Skeletal muscle tissue (tissue), 4 donors: ENCODE measurements around the gene ELANE. TPM values are rescaled to one million over a fixed set of nuclear protein-coding genes. Genes with fewer than 3 reads are reported as not detected.
"Not testable (repeated sequence)": the region's sequence is repeated elsewhere in the genome, so short reads cannot be mapped to it uniquely, and the experiment has no call there.

Experiments
- H3K27ac ChIP-seq: one replicate; pipeline ENCODE4 v1.7.0; 2013; ENCODE audit warnings: mild to moderate bottlenecking, low read depth, low read length, inconsistent platforms
- H3K27me3 ChIP-seq, 3 donors: one replicate each; pipeline ENCODE4 v1.7.0; 2013; ENCODE audit warnings: low read length in 3 of 3; ENCODE audit not compliant: control insufficient read depth in 3 of 3, insufficient read depth in 3 of 3
- H3K36me3 ChIP-seq, 3 donors: one replicate each; pipeline ENCODE4 v1.7.0; 2013; ENCODE audit warnings: low read length in 3 of 3; ENCODE audit not compliant: control insufficient read depth in 3 of 3, insufficient read depth in 3 of 3
- H3K4me1 ChIP-seq, 3 donors: one replicate each; pipeline ENCODE4 v1.7.0; 2013; ENCODE audit warnings: low read length in 3 of 3, mild to moderate bottlenecking in 3 of 3; ENCODE audit not compliant: control insufficient read depth in 3 of 3, insufficient read depth in 3 of 3
- H3K4me3 ChIP-seq, 3 donors: one replicate each; pipeline ENCODE4 v1.7.0; 2013; ENCODE audit warnings: low read length in 3 of 3
- H3K9ac ChIP-seq, 3 donors: one replicate each; pipeline ENCODE4 v1.7.0; 2013; ENCODE audit warnings: low read length in 3 of 3, mild to moderate bottlenecking in 3 of 3, moderate library complexity in 2 of 3, low read depth in 1 of 3
- H3K9me3 ChIP-seq, 3 donors: one replicate each; pipeline ENCODE4 v1.7.0; 2013; ENCODE audit warnings: low read length in 3 of 3; ENCODE audit not compliant: control insufficient read depth in 3 of 3
- total RNA-seq: library from RNA; depleted of rRNA; stranded (reverse); fragments of >200 nt; gene quantifications from one replicate; pipeline ENCODE4 v1.2.3, GENCODE V29; 2014
- donor health status: Osteomylitis.

ELANE gene
- total RNA-seq, 1 donor from 2014 or later: 0.52 TPM

DNA sequence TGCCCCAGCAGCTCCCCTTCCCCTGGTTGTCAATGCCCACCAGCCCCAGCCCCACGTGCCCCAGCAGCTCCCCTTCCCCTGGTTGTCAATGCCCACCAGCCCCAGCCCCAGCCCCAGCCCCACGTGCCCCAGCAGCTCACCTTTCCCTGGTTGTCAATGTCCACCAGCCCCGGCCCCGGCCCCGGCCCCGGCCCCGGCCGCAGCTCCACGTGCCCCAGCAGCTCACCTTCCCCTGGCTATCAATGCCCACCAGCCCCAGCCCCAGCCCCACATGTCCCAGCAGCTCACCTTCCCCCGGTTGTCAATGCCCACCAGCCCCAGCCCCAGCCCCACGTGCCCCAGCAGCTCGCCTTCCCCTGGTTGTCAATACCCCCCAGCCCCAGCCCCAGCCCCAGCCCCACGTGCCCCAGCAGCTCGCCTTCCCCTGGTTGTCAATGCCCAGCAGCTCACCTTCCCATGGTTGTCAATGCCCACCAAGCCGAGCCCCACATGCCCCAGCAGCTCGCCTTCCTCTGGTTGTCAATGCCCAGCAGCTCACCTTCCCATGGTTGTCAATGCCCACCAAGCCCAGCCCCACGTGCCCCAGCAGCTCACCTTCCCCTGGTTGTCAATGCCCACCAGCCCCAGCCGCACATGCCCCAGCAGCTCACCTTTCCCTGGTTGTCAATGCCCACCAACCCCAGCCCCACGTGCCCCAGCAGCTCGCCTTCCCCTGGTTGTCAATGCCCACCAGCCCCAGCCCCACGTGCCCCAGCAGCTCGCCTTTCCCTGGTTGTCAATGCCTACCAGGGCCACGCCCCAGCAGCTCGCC, 26.9 kb downstream of the ELANE start:
- H3K36me3 ChIP-seq: peaks cover 36 to 48% (median 48%) of the 10 kb centered on the region in 3 donors

DNA sequence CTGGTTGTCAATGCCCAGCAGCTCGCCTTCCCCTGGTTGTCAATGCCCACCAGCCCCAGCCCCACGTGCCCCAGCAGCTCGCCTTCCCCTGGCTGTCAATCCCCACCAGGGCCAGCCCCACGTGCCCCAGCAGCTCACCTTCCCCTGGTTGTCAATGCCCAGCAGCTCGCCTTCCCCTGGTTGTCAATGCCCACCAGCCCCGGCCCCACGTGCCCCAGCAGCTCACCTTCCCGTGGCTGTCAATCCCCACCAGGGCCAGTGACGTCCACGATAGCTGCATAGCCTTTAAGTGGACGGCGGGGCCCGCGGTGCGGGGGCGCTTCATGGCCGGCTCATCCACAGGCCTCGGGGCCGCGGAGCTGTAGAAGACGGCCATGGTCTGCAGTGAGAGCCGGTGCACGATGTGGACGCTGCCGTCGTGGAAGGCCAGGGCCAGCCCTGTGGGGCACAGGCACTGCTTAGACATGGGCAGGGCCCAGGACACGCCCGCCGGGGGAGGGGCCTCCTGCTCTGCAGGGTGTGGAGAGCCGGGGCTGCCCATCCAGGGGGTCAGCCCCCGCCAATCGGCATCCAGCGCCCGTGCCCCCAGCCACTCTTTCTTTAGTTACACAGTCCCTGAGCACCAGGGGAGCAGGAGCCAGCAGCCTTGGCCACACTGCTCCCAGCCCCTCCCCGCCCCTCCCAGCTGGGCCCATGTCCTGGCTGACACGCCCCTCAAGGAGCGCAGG, 27.8 kb downstream of the ELANE start:
- H3K4me1 ChIP-seq: no peaks in the 10 kb centered on the region
- peaks cover 40 to 49% (median 42%) of the 10 kb centered on the region in 3 donors for H3K36me3 ChIP-seq

More for the DNA sequence above, 26.9 kb downstream of the ELANE start:
- H3K27ac ChIP-seq, H3K4me1 ChIP-seq, H3K9ac ChIP-seq, H3K9me3 ChIP-seq, H3K4me3 ChIP-seq, H3K27me3 ChIP-seq: not testable (repeated sequence)

DNA sequence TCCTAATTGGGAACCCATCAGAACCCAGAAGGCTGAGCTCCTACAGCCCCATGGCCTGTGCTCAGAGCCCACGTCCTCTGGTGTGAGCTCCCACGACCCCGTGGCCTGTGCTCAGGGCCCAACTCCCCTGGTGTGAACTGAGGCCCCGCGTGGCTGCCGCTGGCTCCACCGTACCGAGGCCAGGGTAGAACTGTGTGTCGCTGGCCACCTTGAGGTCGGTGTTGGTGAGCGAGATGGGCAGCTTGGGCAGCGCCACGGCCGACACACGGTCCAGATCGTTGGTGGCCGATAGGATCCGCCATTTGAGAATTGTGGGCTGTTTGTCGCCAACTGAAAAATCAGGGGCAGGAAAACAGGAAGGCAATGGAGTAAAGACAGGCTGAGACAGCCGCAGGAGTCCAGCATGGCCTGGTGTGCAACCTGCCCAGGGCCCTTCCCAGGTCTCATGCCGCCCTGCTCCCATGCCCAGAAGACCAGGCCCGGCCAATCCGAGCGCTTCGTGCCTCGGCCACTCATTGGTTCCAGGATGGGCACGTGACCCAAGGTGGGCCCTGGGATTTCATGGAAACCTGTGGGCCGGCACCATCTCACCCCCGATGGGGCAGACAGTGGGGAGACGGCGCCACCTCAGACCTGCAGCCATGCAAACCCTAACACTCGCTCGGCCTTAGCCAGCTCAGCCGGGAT, 29.4 kb downstream of the ELANE start:
- no peaks in the 10 kb centered on the region for H3K9me3 ChIP-seq
- H3K4me1 ChIP-seq: no peaks in the 10 kb centered on the region
- no peak overlapping the region for H3K4me3 ChIP-seq
- no peak overlapping the region for H3K9ac ChIP-seq
- no peak overlapping the region for H3K27ac ChIP-seq
- peaks cover 48 to 51% (median 50%) of the 10 kb centered on the region in 3 donors for H3K36me3 ChIP-seq
- H3K27me3 ChIP-seq: no peaks in the 10 kb centered on the region

More for the DNA sequence above, 27.8 kb downstream of the ELANE start:
- no peak overlapping the region for H3K4me3 ChIP-seq
- H3K9me3 ChIP-seq: no peaks in the 10 kb centered on the region
- no peaks in the 10 kb centered on the region for H3K27me3 ChIP-seq
- H3K9ac ChIP-seq: no peak overlapping the region
- no peak overlapping the region for H3K27ac ChIP-seq

DNA sequence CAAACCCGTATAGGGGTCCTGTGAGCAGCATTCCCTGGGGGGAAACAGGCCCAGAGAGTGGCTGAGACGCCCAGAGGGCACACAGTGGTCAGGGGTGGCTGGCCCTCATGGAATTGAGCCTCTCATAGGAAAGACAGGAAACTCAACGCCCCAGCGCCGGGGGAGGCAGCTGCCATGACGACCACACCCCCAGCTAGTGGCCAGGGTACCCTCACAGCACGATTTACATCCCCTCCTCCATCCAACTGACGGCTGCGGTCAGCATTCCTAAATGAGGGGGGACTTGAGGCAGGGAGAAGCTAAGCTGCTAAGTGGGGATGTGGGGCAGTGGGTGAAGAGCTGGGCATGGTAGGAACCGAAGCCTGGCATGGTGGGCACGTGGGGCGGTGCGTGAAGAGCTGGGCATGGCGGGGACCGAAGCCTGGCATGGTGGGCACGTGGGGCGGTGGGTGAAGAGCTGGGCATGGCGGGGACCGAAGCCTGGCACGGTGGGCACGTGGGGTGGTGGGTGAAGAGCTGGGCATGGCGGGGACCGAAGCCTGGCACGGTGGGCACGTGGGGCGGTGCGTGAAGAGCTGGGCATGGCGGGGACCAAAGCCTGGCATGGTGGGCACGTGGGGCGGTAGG, 30.9 kb downstream of the ELANE start:
- Histone ChIP-seq H3K36me3 (peaks cover 49 to 54% (median 53%) of the 10 kb centered on the region in 3 donors), H3K4me3 (no peak overlapping the region), H3K4me1 (no peaks in the 10 kb centered on the region), H3K9me3 (no peaks in the 10 kb centered on the region), H3K27me3 (no peaks in the 10 kb centered on the region), H3K27ac (no peak overlapping the region), H3K9ac (no peak overlapping the region)

DNA sequence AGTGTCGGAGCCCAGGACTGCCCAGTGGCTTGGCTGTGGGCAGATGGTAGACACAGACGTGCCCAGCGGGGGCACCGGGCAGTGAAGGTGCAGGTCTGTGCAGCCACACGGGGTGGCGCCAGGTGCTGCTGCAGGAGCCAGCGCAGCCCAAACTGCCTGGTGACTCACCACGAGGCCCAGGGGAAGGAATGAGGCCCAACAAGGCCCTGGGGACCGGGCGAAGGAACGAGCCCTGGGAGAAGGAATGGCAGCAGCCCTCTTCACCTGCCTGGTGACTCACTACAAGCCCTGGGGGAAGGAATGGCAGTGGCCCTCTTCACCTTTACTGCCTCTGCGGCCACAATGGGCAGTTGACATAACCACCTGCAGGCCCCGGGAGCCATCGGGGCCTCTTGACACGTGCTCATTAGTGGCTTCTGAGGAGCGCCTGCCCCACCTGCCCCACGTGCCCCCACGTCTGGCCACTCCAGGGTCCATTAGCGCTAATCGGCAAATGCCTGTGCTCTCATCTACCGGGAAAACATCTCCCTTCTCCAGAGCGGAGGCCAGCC, 31.6 kb downstream of the ELANE start:
- Histone ChIP-seq H3K36me3 (peaks cover 49 to 57% (median 56%) of the 10 kb centered on the region in 3 donors), H3K9me3 (no peaks in the 10 kb centered on the region), H3K27ac (no peak overlapping the region), H3K9ac (no peak overlapping the region), H3K4me1 (no peaks in the 10 kb centered on the region), H3K27me3 (no peaks in the 10 kb centered on the region), H3K4me3 (no peak overlapping the region)

DNA sequence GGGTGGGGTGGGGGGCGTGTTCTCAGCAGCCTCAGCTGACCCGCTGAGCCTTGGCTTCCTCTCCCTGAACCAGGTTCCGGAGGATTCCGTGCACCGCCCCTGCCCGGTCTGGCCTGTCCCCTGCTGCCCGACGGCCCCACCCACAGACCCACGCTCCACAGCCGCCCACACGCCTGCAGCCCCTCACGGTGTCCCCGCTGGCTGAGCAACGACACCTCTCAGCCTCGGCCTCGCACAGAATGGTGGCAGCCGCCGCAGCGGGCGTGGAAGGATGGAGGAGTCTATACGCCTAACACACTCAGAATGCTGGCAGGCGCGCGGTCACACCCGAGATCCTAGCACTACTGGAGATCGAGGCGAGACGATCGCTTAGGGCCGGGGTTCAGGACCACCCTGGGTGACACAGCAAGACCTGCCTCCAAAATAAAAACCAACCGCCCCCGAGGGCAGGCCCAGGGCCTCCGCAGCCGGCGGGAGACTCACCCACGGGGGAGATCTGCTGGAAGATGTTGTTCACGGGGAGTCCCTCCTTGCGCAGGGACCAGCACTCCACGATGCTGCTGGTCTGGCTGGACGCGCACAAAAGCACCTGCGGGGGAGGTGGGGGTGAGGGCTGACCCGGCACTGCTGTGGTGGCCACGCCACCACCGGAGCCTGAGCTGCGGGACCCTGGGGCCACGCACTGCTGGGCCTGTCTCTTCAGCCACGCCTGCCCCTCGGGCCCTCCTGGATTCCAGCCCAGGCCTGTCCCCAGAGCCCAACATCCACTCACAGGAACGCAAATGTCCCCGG, 32.5 kb downstream of the ELANE start:
- H3K9ac ChIP-seq: no peak overlapping the region
- no peaks in the 10 kb centered on the region for H3K4me1 ChIP-seq
- H3K27ac ChIP-seq: no peak overlapping the region
- H3K27me3 ChIP-seq: no peaks in the 10 kb centered on the region
- no peaks in the 10 kb centered on the region for H3K9me3 ChIP-seq
- peaks cover 54 to 62% (median 61%) of the 10 kb centered on the region in 3 donors for H3K36me3 ChIP-seq
- no peak overlapping the region for H3K4me3 ChIP-seq

DNA sequence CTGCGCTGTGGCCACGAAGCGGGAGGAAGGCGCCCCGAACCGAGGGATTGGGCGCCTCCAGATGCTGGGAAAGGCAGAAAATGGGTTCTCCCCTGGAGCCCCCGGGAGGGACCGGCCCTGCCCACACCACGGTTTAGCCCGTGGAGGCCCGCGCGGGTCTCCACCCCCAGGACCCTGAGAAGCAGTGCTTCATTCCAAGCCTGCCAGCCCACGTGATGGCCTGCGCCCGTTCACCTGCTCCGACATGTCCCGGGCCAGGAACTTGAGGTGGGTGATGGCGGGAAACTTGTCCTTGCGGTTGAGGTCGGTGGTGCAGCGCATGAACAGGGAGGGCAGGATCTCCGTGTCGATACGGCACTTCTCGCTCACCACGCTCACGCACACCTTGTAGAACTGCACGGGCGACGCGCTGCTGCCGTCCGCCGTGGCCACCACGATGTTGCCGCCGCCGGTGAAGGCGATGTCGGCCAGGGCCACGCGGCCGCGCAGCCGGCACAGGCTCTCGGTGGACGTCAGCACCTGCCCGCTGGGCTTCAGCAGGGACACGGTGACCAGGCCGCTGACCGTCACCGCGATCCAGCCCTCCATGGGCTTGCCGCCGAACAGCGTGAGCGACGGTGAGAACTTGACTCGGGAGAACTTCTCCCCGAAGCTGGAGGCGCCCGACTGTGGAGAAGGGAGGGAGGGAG, 33.6 kb downstream of the ELANE start:
- H3K4me1 ChIP-seq: peaks cover 0 to 1% (median 0%) of the 10 kb centered on the region in 3 donors
- H3K9me3 ChIP-seq: no peaks in the 10 kb centered on the region
- no peaks in the 10 kb centered on the region for H3K27me3 ChIP-seq
- no peak overlapping the region for H3K4me3 ChIP-seq
- no peak overlapping the region for H3K9ac ChIP-seq
- H3K36me3 ChIP-seq: peaks cover 61 to 73% (median 69%) of the 10 kb centered on the region in 3 donors
- H3K27ac ChIP-seq: no peak overlapping the region

DNA sequence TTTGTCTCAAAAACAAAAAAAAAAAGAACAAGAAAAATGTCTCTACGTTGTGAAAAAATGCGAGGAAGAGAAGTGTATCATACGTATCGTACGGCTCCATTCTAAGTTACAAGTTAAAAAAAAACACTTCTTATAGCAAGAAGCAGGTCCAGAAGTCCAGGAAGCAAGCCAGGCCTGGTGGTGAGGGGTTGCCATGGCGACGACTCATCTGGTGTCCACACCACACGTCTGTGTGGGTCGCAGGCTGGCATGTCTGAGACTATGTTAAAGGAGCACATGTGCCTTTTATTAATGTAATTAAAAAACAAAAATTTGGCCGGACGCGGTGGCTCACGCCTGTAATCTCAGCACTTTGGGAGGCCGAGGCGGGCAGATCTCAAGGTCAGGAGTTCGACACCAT, 35.0 kb downstream of the ELANE start:
- Histone ChIP-seq H3K27ac (no peak overlapping the region), H3K4me3 (no peak overlapping the region), H3K9ac (no peak overlapping the region), H3K4me1 (peaks cover 3 to 14% (median 3%) of the 10 kb centered on the region in 3 donors), H3K27me3 (no peaks in the 10 kb centered on the region), H3K9me3 (no peaks in the 10 kb centered on the region), H3K36me3 (peaks cover 51 to 65% (median 58%) of the 10 kb centered on the region in 3 donors)
